ENCODE measurements around the gene EPG5.

- TF ChIP-seq, protein P1, sequence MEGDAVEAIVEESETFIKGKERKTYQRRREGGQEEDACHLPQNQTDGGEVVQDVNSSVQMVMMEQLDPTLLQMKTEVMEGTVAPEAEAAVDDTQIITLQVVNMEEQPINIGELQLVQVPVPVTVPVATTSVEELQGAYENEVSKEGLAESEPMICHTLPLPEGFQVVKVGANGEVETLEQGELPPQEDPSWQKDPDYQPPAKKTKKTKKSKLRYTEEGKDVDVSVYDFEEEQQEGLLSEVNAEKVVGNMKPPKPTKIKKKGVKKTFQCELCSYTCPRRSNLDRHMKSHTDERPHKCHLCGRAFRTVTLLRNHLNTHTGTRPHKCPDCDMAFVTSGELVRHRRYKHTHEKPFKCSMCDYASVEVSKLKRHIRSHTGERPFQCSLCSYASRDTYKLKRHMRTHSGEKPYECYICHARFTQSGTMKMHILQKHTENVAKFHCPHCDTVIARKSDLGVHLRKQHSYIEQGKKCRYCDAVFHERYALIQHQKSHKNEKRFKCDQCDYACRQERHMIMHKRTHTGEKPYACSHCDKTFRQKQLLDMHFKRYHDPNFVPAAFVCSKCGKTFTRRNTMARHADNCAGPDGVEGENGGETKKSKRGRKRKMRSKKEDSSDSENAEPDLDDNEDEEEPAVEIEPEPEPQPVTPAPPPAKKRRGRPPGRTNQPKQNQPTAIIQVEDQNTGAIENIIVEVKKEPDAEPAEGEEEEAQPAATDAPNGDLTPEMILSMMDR (conservative IDR thresholded peaks at IDR 0.05): no peak
- TF ChIP-seq ZFX (IDR thresholded peaks at IDR 0.05): no peak
Measured at GRCh38 chr18:45826084-45826483, 141.0 kb downstream of the EPG5 start.

All from C4-2B (cell line).